Fibroblast of peridontal ligament (primary cell): ENCODE measurements around the gene CASK.

Experiments used
- DNase-seq: peaks from one replicate; pipeline ENCODE4 v3.0.0-alpha.2; 2010; ENCODE audit errors: extremely low read depth

CASK gene

DNA sequence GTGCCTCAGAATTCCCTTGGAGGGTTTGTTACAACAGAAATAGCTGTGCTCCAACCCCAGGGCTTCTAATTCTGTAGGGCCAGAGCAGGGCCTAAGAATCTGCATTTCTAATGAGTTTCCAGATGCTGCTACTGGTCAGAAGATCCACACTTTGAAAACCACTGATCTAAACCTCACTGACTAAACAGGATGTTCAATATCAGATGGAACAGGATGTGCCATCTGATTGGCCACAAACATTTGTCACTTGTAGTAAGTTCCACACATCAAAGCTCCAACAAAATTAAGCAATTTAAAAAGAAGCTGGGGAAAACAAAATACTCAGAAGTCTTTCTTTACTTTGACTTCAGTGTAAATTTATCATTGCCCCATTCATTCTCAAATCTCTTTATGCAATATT lies 14.3 kb downstream of the CASK start:
- no peak for DNase-seq

DNA sequence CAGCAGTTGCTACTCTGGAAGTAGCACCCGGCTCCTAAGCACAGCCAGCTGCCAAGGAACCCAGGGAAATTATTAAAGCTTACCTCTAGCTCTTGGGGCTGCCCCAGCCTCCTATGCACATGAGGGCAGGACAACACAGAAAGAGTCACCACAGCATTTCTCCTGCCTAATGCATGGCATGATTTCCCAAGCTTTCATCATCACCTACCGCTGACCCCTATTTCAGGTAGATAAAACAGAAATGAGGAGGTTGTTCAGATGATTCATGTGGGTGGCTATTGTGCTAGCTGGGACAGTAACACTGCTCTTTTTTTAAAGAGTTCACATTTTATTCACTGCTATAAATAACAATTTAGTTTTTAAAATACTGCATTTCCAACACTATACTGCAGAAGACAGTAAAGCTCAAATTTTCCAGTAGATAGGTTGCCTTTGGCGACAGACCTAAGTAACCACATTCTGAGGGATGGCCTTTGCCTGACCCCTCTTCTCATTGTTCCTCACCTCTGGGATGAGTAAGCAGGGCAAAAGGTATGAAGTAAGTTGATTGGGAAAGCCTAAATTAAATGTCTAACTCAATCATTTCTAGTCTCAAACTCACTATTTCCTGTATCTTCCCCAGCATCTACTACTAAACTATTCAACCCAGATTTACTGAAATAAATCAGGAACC lies 16.7 kb downstream of the CASK start:
- DNase-seq = no peak

DNA sequence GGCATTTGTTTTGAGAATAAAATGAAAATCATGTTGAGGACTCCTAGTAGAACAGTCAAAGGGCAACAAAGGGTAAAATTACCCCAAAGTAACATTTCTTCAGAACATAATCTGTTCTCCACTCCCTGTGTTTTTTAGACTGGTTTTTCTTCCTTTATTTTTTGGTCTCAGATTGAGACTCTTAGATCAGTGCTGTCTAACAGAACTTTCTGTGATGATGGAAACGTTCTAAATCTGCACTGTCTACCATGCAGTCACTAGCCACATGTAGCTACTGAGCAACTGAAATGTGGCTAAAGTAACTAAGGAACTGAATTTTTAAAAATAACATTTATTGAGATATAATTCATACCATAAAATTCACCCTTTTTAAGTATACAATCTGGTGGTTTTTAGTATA lies 19.8 kb downstream of the CASK start:
- no peak for DNase-seq

DNA sequence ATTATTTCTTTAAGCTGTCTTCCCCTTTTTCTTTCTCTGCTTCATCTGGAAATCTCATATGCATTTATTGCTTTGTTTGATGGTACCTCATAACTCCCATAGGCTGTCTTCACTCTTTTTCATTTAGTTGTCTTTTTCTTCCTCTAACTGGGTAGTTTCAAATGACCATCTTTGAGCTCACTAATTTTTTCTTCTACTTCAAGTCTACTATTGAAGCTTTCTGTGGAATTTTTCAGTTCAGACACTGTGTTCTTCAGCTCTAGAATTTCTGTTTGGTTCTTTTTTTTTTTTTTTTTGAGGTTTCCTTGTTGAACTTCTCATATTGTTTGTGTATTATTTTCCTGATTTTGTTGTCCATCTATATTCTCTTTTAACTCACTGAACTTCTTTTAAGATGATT lies 23.0 kb downstream of the CASK start:
- no peak for DNase-seq

DNA sequence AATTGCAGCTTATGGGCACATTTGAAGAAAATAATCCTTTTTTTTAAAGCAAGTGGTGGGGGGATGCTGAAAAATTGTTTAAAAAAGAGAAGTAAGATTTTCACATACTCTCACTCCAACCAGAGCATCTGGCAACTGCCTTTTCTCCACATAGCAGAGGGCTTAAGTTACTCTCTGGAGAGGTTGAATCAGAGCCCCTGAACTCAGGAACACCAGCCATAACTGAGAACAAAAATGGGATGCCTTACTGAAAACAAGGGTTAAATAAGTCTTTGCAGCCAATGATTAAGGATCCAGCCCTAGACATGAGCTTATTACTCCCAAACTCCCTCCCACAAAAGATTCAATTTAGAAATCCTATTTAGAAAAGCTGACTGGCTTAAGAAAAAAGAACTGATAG lies 27.5 kb downstream of the CASK start:
- peak; percentile 77 for DNase-seq

DNA sequence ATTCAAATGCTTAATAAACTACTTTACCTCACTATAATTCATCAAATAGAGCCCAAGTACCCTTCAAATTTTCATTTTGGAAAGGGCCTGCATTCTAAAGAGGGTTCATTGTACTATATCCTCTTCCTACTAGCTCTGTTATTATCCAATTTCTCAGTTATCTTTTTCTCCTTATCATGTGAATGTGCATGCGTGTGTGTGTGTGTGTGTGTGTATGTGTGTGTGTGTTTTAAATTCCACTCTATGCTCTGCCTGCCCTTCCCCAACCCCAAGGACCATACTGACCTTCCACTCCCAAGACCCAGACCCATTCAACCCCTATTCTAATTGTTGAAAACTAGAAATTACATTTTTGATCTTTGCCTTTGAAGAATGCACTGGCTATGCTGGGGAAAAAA lies 33.3 kb downstream of the CASK start:
- no peak for DNase-seq

DNA sequence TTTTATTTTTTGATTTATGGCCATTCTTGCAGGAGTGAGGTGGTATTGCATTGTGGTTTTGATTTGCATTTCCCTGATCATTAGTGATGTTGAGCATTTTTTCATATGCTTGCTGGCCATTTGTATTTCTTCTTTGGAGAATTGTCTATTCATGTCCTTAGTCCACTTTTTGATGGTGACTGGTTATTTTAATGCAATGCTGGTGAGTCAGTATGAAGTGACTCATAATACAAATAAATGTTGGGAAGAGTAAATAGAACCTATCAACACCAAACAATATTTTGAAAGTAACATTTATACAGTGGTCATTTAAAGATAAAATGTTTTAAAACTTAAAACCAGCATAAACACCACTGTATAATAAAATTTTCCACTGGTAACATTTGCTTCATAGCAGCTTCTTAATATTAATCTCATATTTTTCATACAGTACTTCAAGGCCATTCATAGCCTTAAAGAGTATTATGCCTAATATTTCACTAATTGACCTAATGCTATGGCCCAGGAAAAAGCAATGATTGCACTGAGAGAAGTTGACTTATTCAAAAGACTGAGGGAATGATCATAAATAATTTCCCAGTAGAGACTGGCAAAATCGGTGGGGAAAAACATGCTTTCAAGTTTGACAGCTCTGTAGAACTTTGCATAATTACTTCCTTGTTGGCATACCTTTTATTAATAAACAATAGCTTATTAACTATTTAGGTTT lies 33.9 kb downstream of the CASK start:
- peak; percentile 13 for DNase-seq

DNA sequence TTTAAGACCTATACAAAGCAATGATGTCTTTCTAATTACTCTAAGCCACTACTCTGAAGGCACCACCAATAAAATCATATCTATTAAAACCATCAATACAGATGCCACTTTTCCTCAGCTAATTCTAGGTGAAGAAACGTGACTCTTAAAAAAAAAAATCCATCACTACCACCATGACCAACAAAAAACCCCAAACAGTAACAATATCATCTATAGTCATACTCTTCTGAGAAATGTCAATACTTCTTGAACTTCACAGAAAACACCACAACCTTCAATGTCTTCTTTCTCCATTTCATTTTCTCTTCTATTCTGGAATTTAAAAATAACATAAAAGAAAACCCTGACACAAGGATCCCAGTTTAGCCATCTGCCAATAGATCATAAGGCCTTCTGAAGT lies 35.7 kb downstream of the CASK start:
- no peak for DNase-seq

DNA sequence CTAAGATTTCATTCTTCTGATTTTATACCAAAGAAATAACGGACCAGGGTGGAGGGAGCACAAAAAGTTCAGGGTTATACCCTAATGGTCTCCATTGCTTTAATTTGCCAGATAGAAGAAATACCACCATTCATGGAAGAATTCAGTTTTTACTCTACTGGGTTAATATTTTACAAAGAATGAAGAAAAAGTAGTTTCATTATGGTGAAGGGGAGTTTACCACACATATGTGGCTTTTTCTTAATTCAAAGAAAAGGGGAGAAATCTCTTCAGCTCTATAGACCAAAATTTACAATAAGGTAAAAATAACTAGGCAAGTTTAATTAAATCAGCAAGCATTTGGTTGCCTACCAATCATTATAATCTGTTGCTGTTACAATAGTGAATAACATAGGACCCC lies 37.6 kb downstream of the CASK start:
- DNase-seq = no peak

DNA sequence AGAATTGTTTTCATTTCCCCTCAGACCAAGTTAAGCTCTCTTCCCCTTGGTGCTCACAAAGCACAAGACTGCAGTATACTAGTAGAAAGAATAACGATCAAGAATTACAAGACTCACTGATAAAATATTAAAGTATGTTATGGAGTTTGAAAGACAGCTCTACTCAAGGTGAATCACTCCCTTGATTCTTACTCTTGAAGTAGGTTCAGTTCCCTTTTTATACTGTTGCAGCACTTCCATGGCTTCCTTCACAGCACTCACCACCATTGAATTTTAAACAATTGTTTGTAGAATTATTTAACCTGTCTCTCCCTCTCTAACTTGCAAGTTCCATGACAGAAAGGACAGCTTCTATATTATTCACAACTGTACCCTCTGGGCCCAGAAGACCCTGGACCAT lies 42.2 kb downstream of the CASK start:
- DNase-seq = no peak

DNA sequence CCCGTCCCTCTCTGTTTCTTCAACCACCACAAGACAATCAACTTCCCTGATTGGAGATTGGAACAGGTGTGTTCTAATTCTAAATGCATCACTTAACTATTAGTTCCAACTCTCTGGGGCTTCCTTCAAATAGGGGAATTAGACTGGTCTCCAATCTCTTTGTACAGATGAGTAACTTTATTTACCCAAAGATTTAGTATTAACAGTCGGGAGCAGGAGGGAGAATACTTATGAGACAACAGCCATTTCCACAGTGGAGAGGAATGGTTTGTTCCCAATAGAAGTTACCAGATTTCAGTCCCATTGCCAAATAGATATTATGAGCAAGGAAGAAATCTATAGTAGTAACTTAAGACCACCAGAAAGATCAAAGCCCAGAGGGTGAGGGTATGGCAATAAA lies 46.2 kb downstream of the CASK start:
- DNase-seq = no peak

DNA sequence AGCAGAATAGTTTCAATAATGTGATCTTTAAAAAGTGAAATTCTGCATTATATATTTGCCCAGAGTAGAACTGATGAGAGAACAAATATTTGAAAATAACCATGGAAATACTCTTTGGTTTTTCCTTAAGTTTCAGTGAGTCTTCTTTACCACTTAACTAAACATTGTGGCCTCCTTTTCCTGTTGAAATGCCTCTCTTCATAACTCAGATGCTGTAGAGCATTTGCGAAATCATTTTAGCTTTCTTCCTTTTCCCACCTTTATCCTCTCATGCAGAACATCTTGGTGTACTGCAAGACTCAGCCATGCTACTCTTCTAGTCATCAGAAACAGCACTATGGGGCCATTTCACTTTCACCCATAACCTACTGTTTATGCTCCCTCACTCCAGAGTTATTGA lies 48.2 kb downstream of the CASK start:
- DNase-seq = peak; percentile 33

DNA sequence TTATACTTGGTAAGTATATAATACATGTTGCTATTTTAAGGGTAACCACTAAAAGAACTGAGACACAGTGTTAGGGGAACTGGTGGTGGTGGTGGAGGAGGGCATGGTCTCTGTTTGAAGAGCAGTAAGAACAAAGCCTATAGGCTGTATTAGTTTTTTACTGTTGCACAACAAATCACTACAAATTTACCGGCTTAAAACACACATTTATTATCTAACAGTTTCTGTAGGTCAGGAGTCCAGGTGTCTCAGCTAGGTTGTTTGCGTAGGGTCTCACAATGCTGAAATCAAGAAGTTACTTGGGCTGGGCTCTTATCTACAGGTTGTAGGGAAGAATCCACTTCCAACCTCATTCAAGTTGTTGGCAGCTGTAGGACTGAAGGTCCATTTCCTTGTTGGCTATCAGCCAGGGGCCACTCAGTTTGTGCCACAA lies 52.6 kb downstream of the CASK start:
- no peak for DNase-seq

DNA sequence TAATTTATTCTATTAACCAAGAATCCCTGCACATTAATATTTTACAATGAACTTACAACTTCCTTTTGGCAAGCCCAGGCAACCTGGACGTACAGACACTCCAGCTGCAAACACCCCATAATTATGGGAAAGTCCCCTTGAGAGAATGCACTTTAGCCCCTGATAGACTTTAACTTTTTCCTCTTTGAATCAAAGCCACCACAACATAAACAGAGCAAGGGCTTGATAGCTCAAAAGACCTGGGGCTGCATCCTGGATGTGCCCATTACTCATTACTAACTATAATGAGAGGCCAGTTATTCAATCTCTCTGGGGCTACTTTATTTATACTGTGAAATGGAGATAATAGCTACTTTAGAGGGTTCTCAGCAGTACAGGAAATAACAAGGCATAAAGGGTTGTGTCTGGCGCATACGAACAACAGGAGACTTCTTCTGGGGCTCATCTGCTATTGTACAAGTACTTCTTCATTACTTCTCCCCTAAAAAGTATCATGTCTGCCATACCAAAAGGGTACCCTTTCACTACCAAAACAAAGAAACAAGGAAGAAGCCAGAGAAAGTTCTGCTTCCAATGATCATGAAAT lies 54.9 kb downstream of the CASK start:
- DNase-seq = no peak

DNA sequence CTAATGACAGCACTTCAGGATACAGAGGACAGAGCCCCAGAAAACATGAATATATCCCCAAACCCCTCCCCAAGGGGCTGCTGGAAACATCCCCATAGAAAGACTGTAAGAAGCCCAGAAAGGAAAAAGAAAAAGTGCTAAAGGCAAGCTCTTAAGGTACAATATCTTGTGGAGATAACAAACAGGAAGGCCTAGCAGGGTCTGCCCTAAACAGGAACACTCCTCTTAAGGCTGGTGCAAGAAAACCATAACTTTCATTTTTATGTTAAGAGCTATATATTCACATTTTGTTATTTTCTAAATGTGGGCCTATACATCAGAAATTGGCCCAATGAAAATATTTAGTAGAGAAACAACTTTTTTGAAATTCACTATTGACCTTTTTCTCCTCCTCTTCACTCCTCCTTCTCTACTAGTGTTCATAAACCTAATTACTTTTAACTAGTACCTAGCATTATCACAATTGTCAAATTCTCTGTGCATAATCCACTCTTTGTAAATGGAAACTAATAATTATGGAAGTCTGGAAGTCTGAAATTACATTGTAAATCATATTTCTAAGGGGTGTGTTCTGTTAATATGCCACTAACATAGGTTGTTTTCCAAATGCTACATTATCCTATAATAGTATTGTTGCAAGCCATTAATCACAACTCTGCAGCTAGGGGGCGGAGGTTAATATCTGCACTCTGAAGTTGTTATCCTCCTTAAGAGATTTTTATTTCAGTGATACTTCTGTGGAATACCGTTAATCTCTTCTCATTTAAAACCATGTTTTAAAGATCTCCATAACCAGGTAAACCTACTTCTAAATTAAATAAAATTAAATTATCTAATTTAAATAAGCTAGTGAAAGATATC lies 59.8 kb downstream of the CASK start:
- no peak for DNase-seq

DNA sequence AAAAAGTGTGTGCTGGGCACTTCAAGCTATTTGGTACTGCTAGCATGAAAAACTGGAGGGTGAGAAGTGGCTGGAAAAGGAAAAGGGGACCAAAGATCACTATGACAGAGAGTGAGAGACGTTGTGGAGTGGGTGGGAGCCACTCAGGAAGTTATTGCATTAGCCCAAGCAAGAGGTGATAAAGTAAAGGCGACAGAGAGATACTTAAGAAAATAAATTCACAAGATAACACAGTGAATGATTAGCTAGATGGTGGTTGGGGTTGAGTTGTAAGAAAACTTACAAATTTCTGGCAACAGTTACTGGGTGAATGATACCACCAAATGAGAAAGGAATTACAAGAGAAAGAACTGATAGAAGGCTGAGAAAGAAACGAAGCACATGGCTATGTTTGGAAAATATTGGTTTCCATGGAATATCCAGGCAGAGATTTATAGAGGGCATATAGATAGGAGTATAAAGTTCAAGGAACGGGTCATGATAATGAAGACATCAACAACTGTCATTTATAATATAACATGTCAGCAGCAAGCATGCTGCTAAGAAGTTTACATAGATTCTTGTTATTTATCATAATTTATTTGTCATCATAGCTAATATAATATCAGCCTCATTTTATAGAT lies 60.7 kb downstream of the CASK start:
- no peak for DNase-seq

DNA sequence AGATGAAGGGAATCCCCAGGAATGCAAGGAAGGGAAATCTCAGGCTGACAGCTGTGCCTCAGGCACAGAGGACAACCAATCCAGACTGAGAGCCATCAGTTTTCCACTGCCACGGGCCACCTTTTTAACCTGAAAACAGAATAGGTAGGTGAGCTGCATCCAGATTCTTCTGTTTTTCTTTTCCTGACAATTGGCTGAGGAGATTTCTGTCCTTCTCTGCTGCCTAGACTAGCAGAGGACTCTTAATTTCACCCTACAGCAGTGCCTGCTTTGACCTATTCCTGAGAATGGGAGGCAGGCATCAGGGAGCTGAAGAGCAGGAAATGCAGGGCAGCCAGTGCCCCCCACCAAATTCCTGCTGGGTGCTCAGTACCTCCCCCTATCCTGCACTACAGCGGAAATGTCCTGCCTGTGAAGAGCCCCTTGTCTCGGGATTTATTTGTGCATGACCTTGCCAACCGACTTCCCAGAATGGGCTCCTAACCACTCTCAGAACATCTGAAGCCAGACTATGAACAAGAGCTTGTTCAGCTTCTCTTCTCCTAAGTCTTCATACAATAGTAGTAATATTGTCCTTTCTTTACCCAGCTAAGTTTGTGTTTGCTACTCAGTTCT lies 65.1 kb downstream of the CASK start:
- no peak for DNase-seq

DNA sequence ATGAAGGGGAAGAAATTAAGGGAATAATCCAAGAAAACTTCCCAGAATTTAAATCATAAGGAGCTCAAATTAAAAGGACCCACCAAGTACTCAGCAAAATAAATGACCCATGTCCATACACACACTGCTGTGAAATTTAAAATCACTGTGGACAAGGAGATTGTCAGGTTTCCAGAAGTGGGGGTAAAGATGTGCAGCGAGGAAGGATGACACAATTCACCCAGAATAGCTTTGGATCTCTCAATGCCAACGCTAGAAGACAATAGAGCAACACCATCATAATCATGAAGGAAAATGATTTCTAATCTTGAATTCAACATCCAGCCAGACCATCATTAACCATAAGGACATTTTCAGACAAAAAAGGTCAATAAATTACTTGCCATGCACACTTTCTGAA lies 65.7 kb downstream of the CASK start:
- no peak for DNase-seq

DNA sequence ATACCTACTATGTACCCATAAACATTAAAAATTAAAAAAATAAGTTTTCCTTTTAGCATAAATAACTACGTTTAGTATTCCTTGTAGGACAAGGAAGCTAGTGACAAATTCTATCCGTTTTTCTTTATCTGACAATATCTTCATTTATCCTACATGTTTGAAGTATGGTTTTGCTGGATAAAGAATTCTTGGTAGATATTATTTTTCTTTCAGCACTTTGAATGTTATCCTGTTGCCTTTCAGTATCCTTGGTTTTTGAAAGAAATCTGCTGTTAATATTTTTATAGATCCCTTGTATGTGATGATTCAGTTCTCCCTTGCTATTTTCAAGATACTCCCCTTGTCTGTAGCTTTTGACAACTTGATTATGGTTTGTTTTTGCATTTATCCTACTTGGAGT lies 76.6 kb downstream of the CASK start:
- DNase-seq = no peak

DNA sequence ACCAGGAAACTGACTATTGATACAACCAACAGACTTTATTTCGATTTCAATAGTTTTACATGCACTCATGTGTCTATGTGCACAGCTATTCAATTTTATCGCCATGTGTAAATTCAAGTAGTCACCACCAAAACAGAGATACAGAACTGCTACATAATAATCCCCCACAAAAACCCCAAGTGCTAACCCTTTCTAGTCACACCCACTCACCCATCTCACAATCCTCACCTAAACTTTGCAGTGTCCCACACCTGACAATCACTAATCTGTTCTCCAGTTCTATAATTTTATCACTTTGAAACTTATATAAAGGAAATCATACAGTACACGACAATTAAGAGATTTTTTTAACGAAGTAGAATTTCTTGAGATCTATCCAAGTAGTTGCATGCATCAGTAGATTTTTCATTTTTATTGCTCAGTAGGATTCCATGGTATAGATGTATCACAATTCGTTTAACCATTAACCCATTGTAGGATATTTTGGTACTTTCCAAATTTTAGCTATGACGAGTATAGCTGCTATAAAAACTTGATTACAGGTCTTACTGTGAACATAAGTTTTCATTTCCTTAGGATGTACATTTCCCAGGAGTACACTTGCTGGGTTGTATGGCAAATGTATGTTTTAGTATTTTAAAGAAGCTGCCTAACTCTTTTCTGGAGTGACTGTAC lies 85.9 kb downstream of the CASK start:
- DNase-seq = no peak

DNA sequence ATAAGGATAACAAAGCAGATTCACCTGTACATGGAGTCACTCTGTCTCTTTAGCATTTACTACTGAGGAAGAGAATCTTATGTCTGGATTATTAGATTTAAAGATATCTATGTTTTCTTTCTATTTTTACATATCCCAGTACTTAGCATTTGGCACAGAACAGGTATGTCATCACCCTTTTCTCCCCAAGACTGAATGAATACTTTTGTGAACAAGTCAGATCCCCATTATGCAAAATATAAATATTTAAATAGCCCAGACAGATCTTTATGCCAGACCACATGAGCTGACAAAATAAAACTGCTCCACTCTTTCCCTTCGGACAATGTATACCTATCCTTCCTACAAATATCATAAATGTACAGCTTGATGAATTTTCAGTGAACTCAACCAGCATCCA lies 94.5 kb downstream of the CASK start:
- DNase-seq = peak; percentile 27
